RWPE1 (cell line): ENCODE results near the gene EYA4.
A peak's percentile ranks its signal among the peaks of the same experiment; 100 is the strongest.

Experiments
- CTCF ChIA-PET: fragments of 350-600 bp; sonication (Branson Sonifier 250); formaldehyde crosslinking; extraction: SDS; loops from one replicate; lab custom pipeline; 2021; lab: Yijun Ruan, JAX
- POLR2A ChIA-PET: fragments of 400-600 bp; formaldehyde crosslinking; extraction: SDS; loops from one replicate; lab custom pipeline; 2020; ENCODE audit warnings: antibody characterized with exemption; ENCODE audit not compliant: low non-redundant PET; lab: Yijun Ruan, JAX
- DNase-seq: peaks from one replicate; pipeline ENCODE4 v3.0.0; 2012; ENCODE audit warnings: low spot score
- H3K27ac ChIP-seq: fragments of 450-650 bp; 2 replicates; pipeline ENCODE4 v1.5.1; 2017
- CTCF ChIP-seq: fragments of 450-650 bp; conservative IDR thresholded peaks from 2 replicates; pipeline ENCODE4 v1.5.1; 2017; ENCODE audit warnings: low read depth, mild to moderate bottlenecking

EYA4 gene

GRCh38 chr6:133512410-133513016 is 271.4 kb downstream of the EYA4 start:
- ChIA-PET POLR2A (no interaction called here), CTCF (interaction anchor here (0.6 to 0.8 kb wide), 2 partner anchors 232 to 345 kb away, joined by 3 read pairs; no protein-coding TSS in a partner anchor)

GRCh38 chr6:133523816-133524215 is 282.7 kb downstream of the EYA4 start:
- no peak for DNase-seq
- TF ChIP-seq CTCF: no peak
- H3K27ac ChIP-seq: no peak overlapping the region
- ChIA-PET CTCF (no interaction called here), POLR2A (no interaction called here)

More at GRCh38 chr6:133512410-133513016, 271.4 kb downstream of the EYA4 start:
- TF ChIP-seq CTCF: peak; percentile 66
- DNase-seq: peak; percentile 38
- no peak overlapping the region for H3K27ac ChIP-seq

- H3K27ac ChIP-seq: no peak overlapping the region
- CTCF ChIA-PET: no interaction called here
- TF ChIP-seq CTCF: no peak
- DNase-seq: no peak
- POLR2A ChIA-PET: no interaction called here
These were observed 285.3 kb downstream of the EYA4 start for GRCh38 chr6:133526436-133526835.

- CTCF ChIA-PET: interaction anchor here (0.5 kb wide), 1 partner anchor 392 kb away, joined by 7 read pairs; no protein-coding TSS in a partner anchor
- no peak overlapping the region for H3K27ac ChIP-seq
- no peak for DNase-seq
- no peak for TF ChIP-seq CTCF
- POLR2A ChIA-PET: no interaction called here
These were observed 287.4 kb downstream of the EYA4 start for GRCh38 chr6:133528566-133528965.

- H3K27ac ChIP-seq: no peak overlapping the region
- CTCF ChIA-PET: no interaction called here
- no peak for DNase-seq
- POLR2A ChIA-PET: no interaction called here
- TF ChIP-seq CTCF: no peak
These were observed 291.8 kb downstream of the EYA4 start for GRCh38 chr6:133532908-133533307.

- no peak for TF ChIP-seq CTCF
- ChIA-PET CTCF (interaction anchor here (0.6 kb wide), 1 partner anchor 7 kb away, joined by 3 read pairs; no protein-coding TSS in a partner anchor), POLR2A (no interaction called here)
- DNase-seq: no peak
- no peak overlapping the region for H3K27ac ChIP-seq
These were observed 298.5 kb downstream of the EYA4 start for GRCh38 chr6:133539502-133540259.
